CD8-positive, alpha-beta memory T cell (primary cell): Measurements from ENCODE around the gene FAM3B. TPM values are rescaled to one million over a fixed set of nuclear protein-coding genes. Genes with fewer than 3 reads are reported as not detected.
"Not testable (repeated sequence)": the region's sequence is repeated elsewhere in the genome, so short reads cannot be mapped to it uniquely, and the experiment has no call there.

ENCODE experiments used
- CTCF ChIA-PET: fragments of 350-600 bp; sonication (Branson Sonifier 250); formaldehyde crosslinking; loops from one replicate; lab custom pipeline; 2021; ENCODE audit warnings: antibody characterized with exemption; lab: Charles Lee
- POLR2A ChIA-PET: fragments of 350-600 bp; sonication (Branson Sonifier 250); formaldehyde crosslinking; loops from one replicate; lab custom pipeline; 2021; ENCODE audit warnings: antibody characterized with exemption; lab: Charles Lee
- DNase-seq, 5 donors: peaks; one replicate each; pipeline versions ENCODE4 v3.0.0 to v3.0.0-alpha.2; 2020 to 2022; ENCODE audit warnings: mixed read lengths in 1 of 5
- H3K27ac ChIP-seq: one replicate; pipeline ENCODE4 v1.7.0; 2013; ENCODE audit warnings: low read depth, mild to moderate bottlenecking, low read length, moderate library complexity
- H3K27me3 ChIP-seq: 2 replicates; pipeline ENCODE4 v1.7.0; 2013; ENCODE audit warnings: low read length, mild to moderate bottlenecking; ENCODE audit not compliant: insufficient read depth, poor library complexity, severe bottlenecking
- H3K36me3 ChIP-seq: 2 replicates; pipeline ENCODE4 v1.7.0; 2013; ENCODE audit warnings: mild to moderate bottlenecking, low read length, moderate library complexity; ENCODE audit not compliant: insufficient read depth
- H3K4me1 ChIP-seq: 2 replicates; pipeline ENCODE4 v1.7.0; 2013; ENCODE audit warnings: mild to moderate bottlenecking, low read length, moderate library complexity; ENCODE audit not compliant: insufficient read depth
- H3K4me3 ChIP-seq: 2 replicates; pipeline ENCODE4 v1.7.0; 2013; ENCODE audit warnings: mild to moderate bottlenecking, low read length
- H3K9me3 ChIP-seq: 2 replicates; pipeline ENCODE4 v1.7.0; 2013; ENCODE audit warnings: mild to moderate bottlenecking, low read length
- H3K27ac Mint-ChIP-seq, 8 donors: one replicate each; pipeline ENCODE4 v1.8.0; 2020 to 2021; ENCODE audit warnings: mixed read lengths in 8 of 8, mild to moderate bottlenecking in 6 of 8, inconsistent platforms in 3 of 8, moderate library complexity in 3 of 8
- H3K27me3 Mint-ChIP-seq, 2 donors: one replicate each; pipeline ENCODE4 v1.8.0; 2020 to 2021; ENCODE audit warnings: mixed read lengths in 2 of 2, mild to moderate bottlenecking in 1 of 2, moderate library complexity in 1 of 2
- H3K36me3 Mint-ChIP-seq, 3 donors: one replicate each; pipeline ENCODE4 v1.8.0; 2020 to 2021; ENCODE audit warnings: mixed read lengths in 3 of 3, inconsistent platforms in 1 of 3, mild to moderate bottlenecking in 1 of 3
- H3K4me1 Mint-ChIP-seq, 3 donors: one replicate each; pipeline ENCODE4 v1.8.0; 2020 to 2021; ENCODE audit warnings: mixed read lengths in 3 of 3, inconsistent platforms in 1 of 3, mild to moderate bottlenecking in 1 of 3
- H3K4me3 Mint-ChIP-seq, 7 donors: one replicate each; pipeline ENCODE4 v1.8.0; 2020 to 2021; ENCODE audit warnings: mixed read lengths in 7 of 7, mild to moderate bottlenecking in 6 of 7, moderate library complexity in 4 of 7, inconsistent platforms in 2 of 7
- H3K9me3 Mint-ChIP-seq, 5 donors: one replicate each; pipeline ENCODE4 v1.8.0; 2020 to 2022; ENCODE audit warnings: mixed read lengths in 5 of 5, mild to moderate bottlenecking in 3 of 5, moderate library complexity in 2 of 5, inconsistent platforms in 1 of 5
- polyA plus RNA-seq: library from polyadenylated mRNA; unstranded; fragments of 300-500 nt; fragmentation: Illumina TruSeq; gene quantifications from one replicate; pipeline ENCODE4 v1.2.3, GENCODE V29; 2021
- total RNA-seq, 2 experiments: library from RNA; stranded (reverse); gene quantifications; one replicate each; pipeline ENCODE4 v1.2.3, GENCODE V29; 2021

The FAM3B gene
- total and polyA plus RNA-seq, 3 experiments from 2014 or later, result not detected

DNA sequence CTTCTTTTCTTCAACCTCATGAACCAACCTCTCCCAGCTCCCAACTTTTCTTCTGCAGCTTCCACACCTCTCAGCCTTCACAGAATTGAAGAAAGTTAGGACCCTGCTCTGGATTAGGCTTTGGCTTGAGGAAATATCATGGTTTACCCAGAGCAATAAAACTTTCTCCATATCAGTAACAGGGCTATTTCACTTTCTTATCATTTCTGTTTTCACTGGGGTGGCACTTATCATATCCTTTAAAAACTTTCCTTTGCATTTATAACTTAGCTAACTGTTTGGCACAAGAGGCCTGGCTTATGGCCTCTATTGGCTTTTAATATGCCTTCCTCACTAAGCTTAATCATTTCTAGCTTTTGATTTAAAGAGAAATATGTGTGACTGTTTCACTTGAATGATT is 9.4 kb upstream of the FAM3B start:
- no peak for DNase-seq
- Mint-ChIP-seq H3K9me3 (peaks cover 0 to 2% (median 0%) of the 10 kb centered on the region in 5 donors), H3K4me1 (no peaks in the 10 kb centered on the region)

DNA sequence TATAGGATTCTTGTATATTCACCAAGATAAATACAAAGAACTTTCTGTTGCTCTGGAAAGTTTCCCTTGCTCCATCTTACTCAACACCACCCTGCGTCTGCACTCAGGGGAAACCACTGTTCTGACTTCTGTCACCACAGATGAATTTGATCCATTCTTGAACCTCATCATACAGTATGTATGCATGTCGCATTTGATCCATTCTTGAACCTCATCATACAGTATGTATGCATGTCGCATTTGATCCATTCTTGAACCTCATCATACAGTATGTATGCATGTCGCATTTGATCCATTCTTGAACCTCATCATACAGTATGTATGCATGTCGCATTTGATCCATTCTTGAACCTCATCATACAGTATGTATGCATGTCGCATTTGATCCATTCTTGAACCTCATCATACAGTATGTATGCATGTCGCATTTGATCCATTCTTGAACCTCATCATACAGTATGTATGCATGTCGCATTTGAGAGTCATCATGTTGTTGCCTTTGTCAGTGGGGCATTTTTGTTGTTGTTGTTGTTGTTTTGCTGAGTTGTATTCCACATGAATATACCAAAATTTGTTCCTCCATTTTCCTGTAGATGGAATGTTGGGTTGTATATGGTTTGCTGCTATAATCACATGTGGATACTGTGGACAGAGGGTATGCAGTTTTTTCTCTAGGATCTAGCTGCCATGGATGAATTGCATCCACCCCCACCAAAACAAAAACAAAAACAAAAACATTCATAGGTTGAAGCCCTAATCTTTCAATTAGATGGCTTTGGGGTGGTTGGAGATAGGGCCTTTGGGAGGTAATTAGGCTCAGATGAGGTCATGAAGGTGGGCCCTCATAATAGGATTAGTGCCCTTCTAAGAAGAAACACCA is 3.1 kb upstream of the FAM3B start:
- CTCF ChIA-PET, result not testable (repeated sequence)

More for the DNA sequence above, 9.4 kb upstream of the FAM3B start:
- Mint-ChIP-seq H3K27me3 (peaks cover 9 to 24% of the 10 kb centered on the region in 2 donors), H3K4me3 (no peak overlapping the region), H3K36me3 (no peaks in the 10 kb centered on the region), H3K27ac (no peak overlapping the region)
- H3K27me3 ChIP-seq, result no peaks in the 10 kb centered on the region
- CTCF ChIA-PET, result no interaction called here
- H3K36me3 ChIP-seq, result no peaks in the 10 kb centered on the region
- H3K27ac ChIP-seq, result no peak overlapping the region
- POLR2A ChIA-PET, result no interaction called here
- no peaks in the 10 kb centered on the region for H3K9me3 ChIP-seq
- H3K4me3 ChIP-seq, result no peak overlapping the region
- no peaks in the 10 kb centered on the region for H3K4me1 ChIP-seq

DNA sequence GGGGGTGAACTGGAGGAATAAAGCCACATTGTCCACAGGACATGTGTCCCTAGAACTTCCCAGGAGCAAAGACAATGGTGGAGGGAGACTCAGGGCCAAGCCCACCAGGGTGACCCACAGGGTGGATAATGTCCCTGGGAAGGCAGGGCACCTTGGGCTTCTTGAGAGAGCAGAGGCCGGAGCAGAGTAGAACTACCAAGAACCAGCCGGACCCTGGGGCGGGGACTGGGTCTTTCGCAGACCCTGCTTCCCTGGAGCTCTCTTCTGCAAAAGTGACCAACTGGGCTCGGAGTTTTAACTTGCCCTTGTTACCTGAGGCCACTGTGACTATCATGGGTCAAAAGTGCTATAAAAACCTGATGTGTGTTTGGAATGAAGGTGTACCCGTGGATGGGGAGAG is 875 bp upstream of the FAM3B start:
- peaks cover 0 to 2% (median 0%) of the 10 kb centered on the region in 5 donors for H3K9me3 Mint-ChIP-seq
- ChIA-PET CTCF (no interaction called here), POLR2A (no interaction called here)
- no peak overlapping the region for H3K27ac Mint-ChIP-seq
- peaks cover 32 to 63% of the 10 kb centered on the region in 2 donors for H3K27me3 Mint-ChIP-seq
- H3K9me3 ChIP-seq, result no peaks in the 10 kb centered on the region
- H3K4me1 Mint-ChIP-seq, result peaks cover 3 to 5% (median 3%) of the 10 kb centered on the region in 3 donors
- H3K27me3 ChIP-seq, result peaks cover 17% of the 10 kb centered on the region
- no peak overlapping the region for H3K27ac ChIP-seq
- no peaks in the 10 kb centered on the region for H3K36me3 Mint-ChIP-seq
- H3K4me1 ChIP-seq, result no peaks in the 10 kb centered on the region
- no peak overlapping the region for H3K4me3 Mint-ChIP-seq
- H3K36me3 ChIP-seq, result no peaks in the 10 kb centered on the region
- H3K4me3 ChIP-seq, result no peak overlapping the region
- DNase-seq, result no peak

More for the DNA sequence above, 3.1 kb upstream of the FAM3B start:
- H3K27me3 ChIP-seq, result peaks cover 17% of the 10 kb centered on the region
- H3K9me3 Mint-ChIP-seq, H3K36me3 ChIP-seq, H3K9me3 ChIP-seq, H3K4me1 ChIP-seq, H3K4me3 ChIP-seq, H3K4me3 Mint-ChIP-seq, DNase-seq, H3K27ac Mint-ChIP-seq, POLR2A ChIA-PET, H3K27ac ChIP-seq, H3K36me3 Mint-ChIP-seq, H3K4me1 Mint-ChIP-seq: not testable (repeated sequence)
- H3K27me3 Mint-ChIP-seq, result peaks cover 18 to 54% of the 10 kb centered on the region in 2 donors

- no peaks in the 10 kb centered on the region for H3K4me1 ChIP-seq
- POLR2A ChIA-PET, result no interaction called here
- no peaks in the 10 kb centered on the region for H3K9me3 ChIP-seq
- H3K36me3 Mint-ChIP-seq, result no peaks in the 10 kb centered on the region
- H3K4me3 ChIP-seq, result no peak overlapping the region
- H3K27me3 ChIP-seq, result peaks cover 17% of the 10 kb centered on the region
- H3K4me1 Mint-ChIP-seq, result peaks cover 3 to 6% (median 5%) of the 10 kb centered on the region in 3 donors
- H3K27ac Mint-ChIP-seq, result no peak overlapping the region
- H3K4me3 Mint-ChIP-seq, result no peak overlapping the region
- H3K27me3 Mint-ChIP-seq, result peaks cover 33 to 63% of the 10 kb centered on the region in 2 donors
- CTCF ChIA-PET, result no interaction called here
- no peak for DNase-seq
- H3K36me3 ChIP-seq, result no peaks in the 10 kb centered on the region
- H3K9me3 Mint-ChIP-seq, result peaks cover 0 to 2% (median 0%) of the 10 kb centered on the region in 5 donors
- no peak overlapping the region for H3K27ac ChIP-seq
These were observed 427 bp downstream of the FAM3B start for GRCh38 chr21:41317063-41317392.

DNA sequence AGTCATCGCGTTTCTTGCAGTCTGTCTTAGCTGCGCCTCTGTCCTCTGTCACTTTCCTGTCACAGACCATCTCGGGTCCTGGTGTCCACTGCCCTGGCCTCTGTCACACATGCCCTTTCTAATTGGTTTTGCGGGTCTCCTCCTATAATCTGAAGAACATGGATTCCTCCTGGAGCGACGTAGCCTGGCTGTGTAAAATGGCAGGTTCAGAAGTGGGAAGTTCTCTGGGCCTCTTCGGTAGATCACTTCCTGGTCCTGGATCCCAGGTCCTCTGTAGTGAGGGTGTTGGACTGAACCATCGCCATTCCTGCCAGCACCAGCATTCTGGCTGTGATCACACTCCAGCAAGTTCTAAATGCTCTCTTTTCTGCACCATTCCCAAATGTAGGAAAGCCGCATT is 857 bp downstream of the FAM3B start:
- H3K36me3 Mint-ChIP-seq, result no peaks in the 10 kb centered on the region
- POLR2A ChIA-PET, result no interaction called here
- H3K4me3 ChIP-seq, result no peak overlapping the region
- no peaks in the 10 kb centered on the region for H3K36me3 ChIP-seq
- peaks cover 33 to 63% of the 10 kb centered on the region in 2 donors for H3K27me3 Mint-ChIP-seq
- peaks cover 3 to 6% (median 5%) of the 10 kb centered on the region in 3 donors for H3K4me1 Mint-ChIP-seq
- H3K9me3 ChIP-seq, result no peaks in the 10 kb centered on the region
- no peak for DNase-seq
- peaks cover 0 to 2% (median 0%) of the 10 kb centered on the region in 5 donors for H3K9me3 Mint-ChIP-seq
- H3K27me3 ChIP-seq, result peaks cover 17% of the 10 kb centered on the region
- CTCF ChIA-PET, result no interaction called here
- H3K27ac ChIP-seq, result no peak overlapping the region
- no peaks in the 10 kb centered on the region for H3K4me1 ChIP-seq
- H3K4me3 Mint-ChIP-seq, result peak overlapping the region in 1 of 7 donors; percentile 34
- H3K27ac Mint-ChIP-seq, result no peak overlapping the region

- H3K9me3 Mint-ChIP-seq, result peaks cover 0 to 2% (median 0%) of the 10 kb centered on the region in 5 donors
- Histone ChIP-seq H3K4me3 (no peak overlapping the region), H3K4me1 (no peaks in the 10 kb centered on the region), H3K27ac (no peak overlapping the region), H3K36me3 (no peaks in the 10 kb centered on the region), H3K9me3 (no peaks in the 10 kb centered on the region), H3K27me3 (peaks cover 17% of the 10 kb centered on the region)
- CTCF ChIA-PET, result no interaction called here
- DNase-seq, result no peak
- H3K4me1 Mint-ChIP-seq, result peaks cover 3 to 6% (median 5%) of the 10 kb centered on the region in 3 donors
- no peaks in the 10 kb centered on the region for H3K36me3 Mint-ChIP-seq
- POLR2A ChIA-PET, result no interaction called here
- no peak overlapping the region for H3K27ac Mint-ChIP-seq
- H3K4me3 Mint-ChIP-seq, result no peak overlapping the region
- peaks cover 35 to 63% of the 10 kb centered on the region in 2 donors for H3K27me3 Mint-ChIP-seq
These were observed 1.6 kb downstream of the FAM3B start for GRCh38 chr21:41318218-41318617.

DNA sequence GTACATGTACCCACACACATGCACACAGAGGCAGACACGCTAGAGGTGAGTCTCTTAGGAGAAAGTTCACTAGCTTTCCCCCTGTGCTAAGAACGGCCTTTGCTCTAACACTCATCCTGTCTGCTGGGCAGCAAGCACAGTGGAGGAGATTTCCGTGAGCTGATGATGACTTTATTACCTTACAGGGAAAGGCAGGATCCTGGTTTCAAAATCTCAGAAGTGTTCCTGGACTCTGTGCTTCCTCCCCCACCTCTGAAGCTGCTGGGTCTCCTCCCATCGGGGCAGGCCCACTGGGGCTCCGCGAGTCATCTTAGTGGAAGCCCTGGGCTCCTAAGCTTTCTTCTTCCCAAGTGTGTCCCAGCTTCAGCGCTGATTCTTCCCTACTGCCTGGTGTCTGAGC is 2.7 kb downstream of the FAM3B start:
- Mint-ChIP-seq H3K4me1 (peaks cover 3 to 6% (median 5%) of the 10 kb centered on the region in 3 donors), H3K27ac (peak overlapping the region in 1 of 8 donors; percentile 84), H3K9me3 (peaks cover 0 to 2% (median 0%) of the 10 kb centered on the region in 5 donors), H3K36me3 (no peaks in the 10 kb centered on the region), H3K4me3 (no peak overlapping the region), H3K27me3 (peaks cover 35 to 58% of the 10 kb centered on the region in 2 donors)
- ChIA-PET POLR2A (no interaction called here), CTCF (no interaction called here)
- Histone ChIP-seq H3K9me3 (no peaks in the 10 kb centered on the region), H3K27me3 (peaks cover 17% of the 10 kb centered on the region), H3K4me3 (no peak overlapping the region), H3K27ac (no peak overlapping the region), H3K36me3 (no peaks in the 10 kb centered on the region), H3K4me1 (no peaks in the 10 kb centered on the region)
- no peak for DNase-seq

DNA sequence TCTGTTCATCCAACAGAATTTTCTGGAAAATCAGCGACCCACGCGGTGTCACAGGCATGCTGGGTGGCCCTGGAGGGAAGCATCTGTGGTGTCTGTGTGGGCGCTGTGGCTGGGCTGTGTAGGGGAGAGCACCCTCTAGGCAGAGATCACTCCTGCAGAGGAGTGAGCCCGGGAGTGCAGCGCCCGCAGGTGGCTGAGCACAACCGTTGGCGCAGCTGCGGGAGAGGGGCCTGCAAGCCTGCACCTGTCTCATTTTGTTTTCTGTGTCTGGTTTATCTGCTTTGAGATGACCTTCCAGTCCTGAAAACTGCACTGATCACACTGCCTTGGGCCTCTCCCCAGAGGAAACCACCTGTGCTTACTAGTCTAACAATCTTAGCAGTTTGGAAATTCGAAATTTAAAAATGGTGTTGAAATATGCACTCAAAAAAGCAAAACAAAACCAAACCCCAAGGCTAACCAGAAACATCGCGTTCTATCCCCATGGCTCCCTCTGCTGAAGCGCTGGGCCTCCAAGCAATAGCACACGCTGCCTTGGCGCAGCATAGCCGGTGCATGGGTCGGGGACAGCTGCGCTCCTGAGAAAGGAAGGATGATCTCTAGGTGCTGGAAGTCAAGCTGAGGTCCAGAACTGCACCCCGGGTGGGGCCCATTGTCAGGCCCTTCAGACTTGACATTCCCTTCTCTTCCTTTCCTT is 4.8 kb downstream of the FAM3B start:
- Mint-ChIP-seq H3K4me1 (peaks cover 3 to 5% (median 5%) of the 10 kb centered on the region in 3 donors), H3K27ac (no peak overlapping the region), H3K9me3 (peaks cover 0 to 2% (median 0%) of the 10 kb centered on the region in 5 donors), H3K4me3 (no peak overlapping the region), H3K36me3 (no peaks in the 10 kb centered on the region), H3K27me3 (peaks cover 30 to 38% of the 10 kb centered on the region in 2 donors)
- DNase-seq, result peak in 1 of 5 donors; percentile 28
- H3K9me3 ChIP-seq, result no peaks in the 10 kb centered on the region
- H3K4me3 ChIP-seq, result no peak overlapping the region
- POLR2A ChIA-PET, result no interaction called here
- no peak overlapping the region for H3K27ac ChIP-seq
- peaks cover 9% of the 10 kb centered on the region for H3K27me3 ChIP-seq
- CTCF ChIA-PET, result no interaction called here
- H3K36me3 ChIP-seq, result no peaks in the 10 kb centered on the region
- no peaks in the 10 kb centered on the region for H3K4me1 ChIP-seq
